ENCODE results near the gene SCNN1B. TPM values are rescaled to one million over a fixed set of nuclear protein-coding genes. Genes with fewer than 3 reads are reported as not detected.

The SCNN1B gene
- total RNA-seq, 2 donors from 2014 or later = not detected

- no peaks in the 10 kb centered on the region for H3K36me3 Mint-ChIP-seq (ENCODE audit: low read depth)
- no peak overlapping the region for H3K4me3 ChIP-seq (ENCODE audit: low read length)
- H3K9me3 ChIP-seq (ENCODE audit: control insufficient read depth, low read length) = no peaks in the 10 kb centered on the region
- H3K4me3 Mint-ChIP-seq = no peak overlapping the region
- no peaks in the 10 kb centered on the region for H3K27me3 ChIP-seq (ENCODE audit: control insufficient read depth, insufficient read depth, low read length, poor library complexity, severe bottlenecking)
- no peaks in the 10 kb centered on the region for H3K4me1 Mint-ChIP-seq
- no peaks in the 10 kb centered on the region for H3K4me1 ChIP-seq (ENCODE audit: control insufficient read depth, insufficient read depth, low read length)
- WGBS, 2 experiments (ENCODE audit: insufficient coverage in 1 of 2, insufficient read length in 1 of 2) = 94 to 100% methylated on average over 4 to 9 of the region's 9 CpGs
- peaks cover 3% of the 10 kb centered on the region for H3K27me3 Mint-ChIP-seq (ENCODE audit: insufficient read depth)
- no peak overlapping the region for H3K27ac Mint-ChIP-seq
- no peaks in the 10 kb centered on the region for H3K36me3 ChIP-seq (ENCODE audit: control insufficient read depth, insufficient read depth, low read length)
- no peak for TF ChIP-seq CTCF (conservative IDR thresholded peaks at IDR 0.05)
- H3K27ac ChIP-seq (ENCODE audit: low read depth, low read length) = no peak overlapping the region
- no peaks in the 10 kb centered on the region for H3K9me3 Mint-ChIP-seq
- no peak overlapping the region for H3K9ac ChIP-seq (ENCODE audit: extremely low read depth, low read length, poor library complexity, severe bottlenecking)
- DNase-seq = no peak
Measured at GRCh38 chr16:23354246-23354645, 52.1 kb downstream of the SCNN1B start.

- Histone ChIP-seq H3K27ac (ENCODE audit: low read depth, low read length) (no peak overlapping the region), H3K36me3 (ENCODE audit: control insufficient read depth, insufficient read depth, low read length) (no peaks in the 10 kb centered on the region), H3K27me3 (ENCODE audit: control insufficient read depth, insufficient read depth, low read length, poor library complexity, severe bottlenecking) (no peaks in the 10 kb centered on the region), H3K9ac (ENCODE audit: extremely low read depth, low read length, poor library complexity, severe bottlenecking) (no peak overlapping the region), H3K4me1 (ENCODE audit: control insufficient read depth, insufficient read depth, low read length) (no peaks in the 10 kb centered on the region), H3K9me3 (ENCODE audit: control insufficient read depth, low read length) (no peaks in the 10 kb centered on the region), H3K4me3 (ENCODE audit: low read length) (no peak overlapping the region)
- Mint-ChIP-seq H3K4me1 (no peaks in the 10 kb centered on the region), H3K27me3 (ENCODE audit: insufficient read depth) (peaks cover 3% of the 10 kb centered on the region), H3K9me3 (no peaks in the 10 kb centered on the region), H3K4me3 (no peak overlapping the region), H3K27ac (no peak overlapping the region), H3K36me3 (ENCODE audit: low read depth) (no peaks in the 10 kb centered on the region)
- WGBS, 2 experiments (ENCODE audit: insufficient coverage in 1 of 2, insufficient read length in 1 of 2) = 88 to 96% methylated on average over 12 to 13 of the region's 13 CpGs
- no peak for DNase-seq
- TF ChIP-seq CTCF (conservative IDR thresholded peaks at IDR 0.05) = no peak
Measured at GRCh38 chr16:23355106-23355670, 53.1 kb downstream of the SCNN1B start.

- 89 to 95% methylated on average over 4 to 7 of the region's 7 CpGs for WGBS, 2 experiments (ENCODE audit: insufficient coverage in 1 of 2, insufficient read length in 1 of 2)
- DNase-seq = no peak
- Histone ChIP-seq H3K27ac (ENCODE audit: low read depth, low read length) (no peak overlapping the region), H3K9me3 (ENCODE audit: control insufficient read depth, low read length) (no peaks in the 10 kb centered on the region), H3K36me3 (ENCODE audit: control insufficient read depth, insufficient read depth, low read length) (no peaks in the 10 kb centered on the region), H3K4me3 (ENCODE audit: low read length) (no peak overlapping the region), H3K27me3 (ENCODE audit: control insufficient read depth, insufficient read depth, low read length, poor library complexity, severe bottlenecking) (no peaks in the 10 kb centered on the region), H3K9ac (ENCODE audit: extremely low read depth, low read length, poor library complexity, severe bottlenecking) (no peak overlapping the region), H3K4me1 (ENCODE audit: control insufficient read depth, insufficient read depth, low read length) (no peaks in the 10 kb centered on the region)
- peaks cover 3% of the 10 kb centered on the region for H3K27me3 Mint-ChIP-seq (ENCODE audit: insufficient read depth)
- H3K36me3 Mint-ChIP-seq (ENCODE audit: low read depth) = no peaks in the 10 kb centered on the region
- TF ChIP-seq CTCF (conservative IDR thresholded peaks at IDR 0.05) = no peak
- no peak overlapping the region for H3K27ac Mint-ChIP-seq
- no peaks in the 10 kb centered on the region for H3K9me3 Mint-ChIP-seq
- no peak overlapping the region for H3K4me3 Mint-ChIP-seq
- H3K4me1 Mint-ChIP-seq = no peaks in the 10 kb centered on the region
Measured at GRCh38 chr16:23356941-23357340, 54.8 kb downstream of the SCNN1B start.
